Endothelial cell of umbilical vein (primary cell): ENCODE results near the gene PRRC2C.

ENCODE experiments used
- CTCF ChIP-seq, 2 donors: IDR thresholded peaks; 1 replicate in 1 of 2; 2 replicates in 1 of 2; pipeline ENCODE4 v1.5.1; 2011; ENCODE audit warnings: low read length in 2 of 2, mild to moderate bottlenecking in 2 of 2, moderate library complexity in 2 of 2, control low read depth in 1 of 2, inconsistent platforms in 1 of 2, low read depth in 1 of 2; ENCODE audit not compliant: insufficient read depth in 1 of 2; ENCODE audit errors: extremely low read depth in 1 of 2
- EZH2 ChIP-seq: IDR thresholded peaks from 2 replicates; pipeline ENCODE4 v1.6.1; 2012; ENCODE audit warnings: borderline replicate concordance, low read depth, mild to moderate bottlenecking, moderate library complexity, low read length, inconsistent platforms; ENCODE audit not compliant: severe bottlenecking
- GATA2 ChIP-seq: IDR thresholded peaks from 2 replicates; pipeline ENCODE4 v1.7.0; 2011; ENCODE audit warnings: low read depth, mild to moderate bottlenecking, moderate library complexity, mixed read lengths, low read length; ENCODE audit not compliant: insufficient read length, insufficient read depth
- MAX ChIP-seq: IDR thresholded peaks from 2 replicates; pipeline ENCODE4 v1.6.1; 2011; ENCODE audit not compliant: insufficient read depth, insufficient read length
- POLR2A ChIP-seq: IDR thresholded peaks from 2 replicates; pipeline ENCODE4 v1.6.1; 2012; ENCODE audit warnings: low read depth, mild to moderate bottlenecking, control low read depth, low read length
- POLR2AphosphoS5 ChIP-seq: IDR thresholded peaks from 2 replicates; pipeline ENCODE4 v1.6.1; 2012; ENCODE audit warnings: low read depth, mild to moderate bottlenecking, control low read depth, low read length, moderate library complexity; ENCODE audit not compliant: insufficient read depth

- TF ChIP-seq POLR2A: no peak
- TF ChIP-seq CTCF (IDR thresholded peaks at IDR 0.05; ENCODE audit: extremely low read depth in 1 of 2, insufficient read depth in 1 of 2, low read depth in 1 of 2, low read length in 2 of 2): no peak
- peak; percentile 54 for TF ChIP-seq GATA2
- TF ChIP-seq EZH2: no peak
- TF ChIP-seq POLR2AphosphoS5: no peak
- no peak for TF ChIP-seq MAX
Measured at GRCh38 chr1:171488190-171488929, 3.0 kb downstream of the PRRC2C start.
